ENCODE measurements around the gene ZNF444.
"Not testable (repeated sequence)": the region's sequence is repeated elsewhere in the genome, so short reads cannot be mapped to it uniquely, and the experiment has no call there.

The ZNF444 gene

DNA sequence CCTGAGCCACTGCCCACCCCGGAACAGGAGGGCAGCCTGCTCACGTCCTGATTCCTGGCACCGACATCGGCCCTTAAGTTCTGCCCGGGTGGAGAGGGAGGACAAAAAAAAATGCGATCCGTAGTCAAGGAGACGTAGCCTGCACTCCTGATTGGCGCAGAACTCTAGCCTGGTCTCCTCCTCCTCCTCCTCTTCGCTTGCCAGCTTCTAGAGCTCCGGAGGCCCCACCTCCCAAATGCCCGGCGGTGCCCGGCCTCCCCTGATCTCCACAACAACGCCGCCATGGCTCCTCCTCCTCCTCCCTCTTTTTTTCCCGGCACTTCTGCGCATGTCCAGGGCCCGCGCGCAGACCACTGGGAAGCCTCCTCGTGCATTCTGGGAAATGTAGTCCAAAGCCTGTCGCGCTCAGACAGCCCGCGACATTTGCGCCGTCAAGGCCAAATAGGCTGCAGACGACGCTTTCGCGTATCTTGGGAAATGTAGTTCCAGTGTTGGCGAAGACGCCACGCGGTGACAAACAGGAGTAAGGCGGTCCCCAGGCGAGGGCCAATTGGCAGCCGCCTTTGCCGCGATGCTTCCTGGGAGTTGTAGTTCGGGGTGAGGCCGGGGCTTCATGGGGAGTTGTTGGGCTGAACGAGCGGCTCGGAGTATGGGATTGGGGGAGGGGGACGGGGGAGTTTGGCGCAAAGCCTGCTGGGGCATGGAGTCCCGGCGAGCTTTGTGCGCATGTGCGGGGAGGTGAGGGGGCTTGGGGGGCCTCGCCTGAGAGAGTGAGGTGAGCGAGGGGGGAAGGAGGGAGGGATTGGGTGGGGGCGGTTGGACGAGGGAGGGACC, at the start of gene ZNF444:
Gene ZNF444, plus strand, starts transcription at position 705 of the 834 bp plus-strand sequence. CDS start 5,625 bp downstream, outside the sequence.
- DNase-seq (ENCODE audit: low read depth) = peak; percentile 99

DNA sequence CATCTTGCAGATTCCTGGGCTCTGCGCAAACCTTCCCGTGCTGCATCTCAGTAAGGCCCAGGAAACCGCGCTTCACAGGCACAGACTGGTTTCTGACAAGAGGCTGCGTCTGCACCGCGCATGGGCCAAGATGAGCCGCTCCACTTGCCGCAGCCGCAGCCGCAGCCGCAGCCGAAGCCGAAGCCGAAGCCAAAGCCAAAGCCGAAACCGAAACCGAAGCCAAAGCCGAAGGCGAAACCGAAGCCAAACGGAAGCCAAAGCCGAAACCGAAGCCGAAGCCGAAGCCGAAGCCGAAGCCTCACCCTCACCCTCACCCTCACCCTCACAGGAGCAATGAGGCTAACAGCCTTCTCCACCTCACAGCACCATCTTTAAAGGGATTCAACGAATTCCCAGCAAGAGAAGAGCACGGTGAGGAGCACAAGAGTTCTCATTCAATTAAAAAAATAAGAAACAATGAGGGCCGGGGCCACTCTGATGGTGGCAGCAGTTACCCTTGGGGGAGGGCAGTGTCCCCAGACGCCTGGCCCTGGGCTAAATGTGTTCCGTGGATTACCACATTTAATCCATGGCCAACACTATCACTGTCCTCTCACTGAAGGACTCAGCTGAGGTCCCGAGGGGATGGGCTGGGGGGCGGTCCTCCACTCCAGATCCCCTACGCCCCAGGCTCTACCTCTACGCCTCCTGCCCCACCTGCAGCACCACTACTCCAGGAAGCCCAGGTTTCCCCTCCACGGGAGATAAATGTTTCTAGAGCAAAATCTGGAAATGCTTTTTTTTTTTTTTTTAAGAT, 49.1 kb upstream of the ZNF444 start:
- DNase-seq (ENCODE audit: low read depth) = no peak

DNA sequence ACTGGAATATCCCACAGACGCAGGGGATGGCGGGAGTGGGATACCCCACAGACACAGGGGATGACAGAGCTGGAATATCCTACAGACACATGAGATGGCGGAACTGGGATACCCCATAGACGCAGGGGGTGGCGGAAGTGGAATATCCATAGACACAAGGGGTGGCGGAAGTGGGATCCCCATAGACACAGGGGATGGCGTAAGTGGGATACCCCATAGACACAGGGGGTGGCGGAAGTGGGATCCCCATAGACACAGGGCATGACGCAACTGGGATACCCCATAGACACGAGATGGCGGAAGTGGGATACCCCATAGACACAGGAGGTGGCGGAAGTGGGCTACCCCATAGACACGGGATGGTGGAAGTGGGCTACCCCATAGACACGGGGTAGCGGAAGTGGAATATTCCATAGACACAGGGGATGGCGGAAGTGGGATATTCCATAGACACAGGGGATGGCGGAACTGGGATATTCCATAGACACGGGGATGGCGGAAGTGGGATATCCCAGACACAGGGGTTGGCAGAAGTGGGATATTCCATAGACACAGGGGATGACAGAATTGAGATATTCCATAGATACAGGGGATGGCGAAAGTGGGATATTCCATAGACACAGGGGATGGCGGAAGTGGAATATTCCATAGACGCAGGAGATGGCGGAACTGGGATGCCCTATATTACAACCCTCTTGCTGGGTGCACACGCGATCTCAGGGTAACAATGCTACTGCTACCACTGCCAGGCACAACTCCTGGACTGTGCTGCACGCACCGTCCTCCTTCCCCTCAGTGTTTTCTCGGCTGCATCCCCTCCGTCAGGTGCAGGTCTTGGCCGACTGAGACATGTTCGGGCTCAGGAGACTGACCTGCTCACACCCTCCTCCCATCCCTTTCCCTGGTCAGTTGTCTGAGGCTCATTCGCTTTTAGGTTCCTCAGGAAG, 48.1 kb upstream of the ZNF444 start:
- DNase-seq (ENCODE audit: low read depth) = no peak

DNA sequence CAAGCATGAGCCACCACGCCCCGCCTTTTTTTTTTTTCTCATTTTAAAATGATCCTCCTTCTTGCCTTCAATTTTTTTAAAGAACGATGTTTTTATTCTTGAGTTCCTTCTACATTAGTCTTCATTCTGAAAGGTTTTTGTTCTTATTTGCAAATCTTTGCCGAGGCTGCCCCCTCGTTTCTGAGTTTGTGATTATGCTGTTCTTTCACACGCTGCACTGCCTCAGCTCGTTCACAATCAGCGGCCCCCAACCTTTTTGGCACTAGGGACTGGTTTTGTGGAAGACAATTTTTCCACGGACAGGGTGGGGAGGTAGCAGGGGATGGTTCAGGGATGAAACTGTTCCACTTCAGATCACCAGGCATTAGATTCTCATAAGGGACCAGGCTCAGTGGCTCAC, 46.6 kb upstream of the ZNF444 start:
- no peak for DNase-seq (ENCODE audit: low read depth)

DNA sequence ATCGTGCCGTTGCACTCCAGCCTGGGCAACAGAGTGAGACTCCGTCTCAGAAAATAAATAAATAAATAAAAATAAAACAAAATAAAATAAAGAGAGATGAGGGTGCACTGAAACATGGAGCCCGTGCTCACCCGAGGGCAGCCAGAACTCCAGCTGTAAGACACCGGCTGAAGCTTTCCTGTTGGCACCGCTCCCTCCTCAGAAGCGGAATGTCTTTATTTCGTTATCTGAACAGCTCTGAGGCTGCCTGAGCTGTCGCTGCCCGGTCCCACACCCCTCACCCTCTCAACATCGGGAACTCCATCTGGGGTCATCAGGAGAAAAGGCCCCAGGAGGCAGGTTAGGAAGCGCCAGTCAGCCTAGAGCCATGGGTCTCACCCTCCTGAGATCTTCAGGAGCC, 44.4 kb upstream of the ZNF444 start:
- DNase-seq (ENCODE audit: low read depth) = no peak

DNA sequence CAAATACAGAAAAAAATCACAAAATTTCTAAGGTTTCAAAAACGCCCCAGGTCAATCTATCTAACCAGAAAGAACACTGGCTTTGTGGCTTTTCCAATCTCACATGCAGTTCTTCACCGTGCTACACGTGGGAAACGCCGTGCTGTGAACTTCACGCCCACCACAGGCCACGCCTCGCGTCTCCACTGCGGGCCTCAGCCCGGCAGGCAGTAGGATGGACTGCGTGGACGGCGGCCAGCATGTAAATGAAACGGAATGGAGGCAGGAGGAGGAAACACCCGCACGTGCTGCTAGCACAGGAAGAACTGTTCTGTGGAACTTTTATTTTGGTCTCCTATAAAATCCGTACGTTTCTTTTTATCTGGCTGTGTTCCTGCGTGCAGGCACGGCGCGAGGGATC, 43.8 kb upstream of the ZNF444 start:
- no peak for DNase-seq (ENCODE audit: low read depth)

DNA sequence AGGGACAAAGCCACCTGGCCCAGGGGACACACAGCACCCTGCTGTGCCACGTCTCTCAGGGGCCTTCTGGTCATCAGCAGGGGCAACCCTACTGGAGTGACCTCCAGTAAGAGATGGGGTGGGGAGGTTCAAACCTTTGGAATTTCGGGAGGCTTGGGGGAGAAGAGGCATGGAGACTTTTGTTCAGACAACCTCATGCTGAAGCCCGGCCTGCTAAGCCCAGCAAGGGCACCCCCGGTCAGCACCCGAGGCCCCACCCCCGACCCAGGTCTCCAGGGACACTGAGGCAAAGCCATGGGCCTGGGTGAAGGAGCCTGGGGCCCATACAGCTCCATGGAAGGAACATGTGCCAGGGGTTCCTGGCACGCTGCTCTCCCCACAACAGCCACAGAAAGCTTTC, 43.3 kb upstream of the ZNF444 start:
- DNase-seq (ENCODE audit: low read depth) = no peak

DNA sequence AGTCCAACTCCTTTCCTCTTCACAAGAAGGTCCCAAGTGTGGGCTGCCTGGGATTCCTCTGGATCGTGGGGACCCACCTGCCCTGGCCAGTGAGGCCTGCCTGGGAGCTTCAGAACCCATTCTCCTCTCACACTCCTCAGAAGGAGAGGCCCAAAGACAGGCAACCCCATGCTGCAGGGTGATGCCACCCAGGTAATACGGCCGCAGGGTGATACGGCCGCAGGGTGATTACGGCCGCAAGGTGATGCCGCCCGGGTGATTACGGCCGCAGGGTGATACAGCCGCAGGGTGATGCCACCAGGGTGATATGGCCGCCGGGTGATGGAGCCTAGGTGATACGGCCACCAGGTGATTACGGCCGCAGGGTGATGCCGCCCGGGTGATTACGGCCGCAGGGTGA, 42.9 kb upstream of the ZNF444 start:
- not testable (repeated sequence) for DNase-seq (ENCODE audit: low read depth)

DNA sequence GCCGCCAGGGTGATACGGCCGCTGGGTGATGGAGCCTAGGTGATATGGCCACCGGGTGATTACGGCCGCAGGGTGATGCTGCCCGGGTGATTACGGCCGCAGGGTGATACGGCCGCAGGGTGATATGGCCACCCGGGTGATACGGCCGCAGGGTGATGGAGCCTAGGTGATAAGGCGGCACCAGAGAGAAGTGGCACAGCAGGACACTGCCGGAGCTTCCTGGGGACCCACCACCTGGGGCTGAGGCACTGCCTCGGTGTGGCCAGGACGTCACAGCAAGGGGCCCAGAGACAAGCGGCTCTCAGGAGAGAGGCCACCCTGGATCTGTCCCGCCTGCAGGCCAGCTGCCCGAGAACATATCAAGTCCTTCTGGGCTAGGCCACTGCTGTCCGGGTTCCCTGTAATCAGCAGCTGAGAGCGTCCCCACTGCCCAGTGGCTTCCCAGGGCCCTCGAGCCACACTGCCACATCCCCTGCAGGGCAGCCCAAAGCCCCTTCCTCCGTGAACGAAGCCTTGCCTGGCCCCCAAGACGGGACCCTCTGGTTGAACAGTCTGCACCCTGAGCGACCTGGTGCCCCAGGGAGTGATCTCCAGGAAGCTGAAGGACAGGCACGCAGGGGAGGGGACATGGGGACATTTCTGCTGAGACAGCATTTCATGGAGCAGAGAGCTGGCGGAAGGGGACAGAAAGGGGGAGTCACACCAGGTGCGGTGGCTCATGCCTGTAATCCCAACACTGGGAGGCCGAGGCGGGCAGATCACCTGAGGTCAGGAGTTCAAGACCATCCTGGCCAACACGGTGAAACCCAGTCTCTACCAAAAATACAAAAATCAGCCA, 42.1 kb upstream of the ZNF444 start:
- DNase-seq (ENCODE audit: low read depth) = no peak

DNA sequence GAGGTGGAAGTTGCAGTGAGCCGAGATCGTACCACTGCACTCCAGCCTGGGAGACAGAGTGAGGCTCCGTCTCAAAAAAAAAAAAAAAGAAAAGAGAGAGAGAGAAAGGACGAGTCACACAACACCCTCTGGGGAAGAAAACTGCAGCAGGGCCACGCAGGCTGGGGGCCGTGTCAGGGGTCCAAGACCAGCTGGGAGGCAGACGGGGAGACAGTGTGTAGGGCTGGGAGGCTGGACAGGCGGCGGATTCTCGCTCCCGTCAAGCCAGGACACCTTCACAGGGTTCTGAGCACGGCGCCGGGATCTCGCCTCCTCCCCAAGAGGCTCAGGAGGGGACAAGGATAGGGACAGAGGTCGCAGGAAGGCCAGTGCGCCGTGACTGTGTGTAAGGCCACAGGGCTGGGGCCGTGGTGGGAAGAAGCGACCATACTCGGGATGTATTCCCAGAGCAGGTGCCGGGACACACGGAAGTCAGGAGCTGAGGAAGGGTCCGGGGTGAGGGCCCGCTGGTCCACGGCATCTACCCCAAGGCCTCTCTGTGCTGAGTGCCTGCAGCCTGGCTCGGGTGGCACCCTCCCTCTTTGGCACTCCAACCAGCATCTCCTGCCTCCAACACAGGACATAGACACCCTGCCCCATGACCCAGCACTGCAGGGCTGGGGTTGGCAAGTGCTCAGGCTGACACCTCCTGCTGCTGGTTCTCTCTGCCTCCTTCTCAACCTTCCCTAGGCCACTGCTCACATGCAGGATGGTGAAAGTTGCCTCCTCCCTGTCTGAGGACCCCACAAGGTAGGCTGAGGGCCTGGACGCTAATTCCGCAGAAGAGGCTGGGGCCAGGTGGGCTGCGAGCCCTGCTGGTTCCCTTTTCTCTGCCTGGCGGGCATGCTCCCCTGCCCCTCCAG, 41.2 kb upstream of the ZNF444 start:
- no peak for DNase-seq (ENCODE audit: low read depth)

DNA sequence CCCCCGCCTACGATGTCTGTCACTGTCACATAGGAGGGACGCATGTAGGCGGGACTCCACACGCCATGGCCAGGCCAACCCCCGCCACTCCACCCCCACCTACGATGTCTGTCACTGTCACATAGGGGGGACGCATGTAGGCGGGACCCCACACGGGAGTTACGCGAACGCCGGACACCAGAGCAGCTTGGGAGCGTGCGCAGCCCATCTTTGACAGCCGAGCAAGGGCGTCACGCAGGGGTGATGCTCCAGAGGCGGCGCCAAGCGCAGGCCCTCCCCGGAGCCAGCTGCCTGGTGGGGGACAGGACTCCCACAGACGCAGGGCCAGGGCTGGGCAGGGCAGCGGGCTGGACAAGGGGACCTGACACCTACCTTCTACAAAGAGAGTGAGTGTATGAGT, 40.0 kb upstream of the ZNF444 start:
- DNase-seq (ENCODE audit: low read depth) = no peak

DNA sequence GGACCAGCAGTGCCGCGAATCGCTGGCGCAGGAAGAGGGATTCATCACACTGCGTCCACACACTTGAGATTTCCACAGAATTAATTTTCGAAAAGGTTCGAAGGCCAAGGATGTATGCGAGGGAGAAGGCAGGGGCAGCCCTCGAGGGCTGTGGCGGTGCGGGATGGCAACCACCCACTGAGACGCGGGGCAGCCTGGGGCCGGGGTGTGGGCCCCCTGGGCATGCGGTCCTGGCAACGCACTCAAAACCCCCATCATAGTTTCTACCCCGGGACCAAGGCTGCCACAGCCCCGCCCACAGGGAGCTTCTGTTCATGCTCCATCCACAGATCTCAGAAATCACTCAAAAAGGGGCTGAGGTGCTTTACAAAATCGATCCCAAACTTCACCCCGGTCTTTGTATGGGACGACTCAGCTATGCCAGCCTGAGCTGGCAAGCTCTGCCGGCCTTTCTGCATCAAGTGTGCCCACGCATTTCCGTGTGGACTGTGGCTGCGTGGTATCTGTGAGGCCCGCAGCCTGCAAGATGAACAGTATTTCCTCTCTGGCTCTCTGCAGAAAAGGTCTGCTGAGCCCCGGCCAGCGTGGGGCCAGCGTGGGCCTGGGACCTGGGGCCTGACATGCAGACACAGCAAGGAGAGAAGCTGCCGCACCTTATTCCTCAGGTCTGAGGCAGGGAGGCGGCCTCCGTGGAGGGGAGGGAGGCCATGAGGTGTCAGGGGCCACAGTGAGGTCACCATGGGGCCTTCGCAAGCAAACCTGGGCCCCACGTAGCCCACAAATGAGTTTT, 39.1 kb upstream of the ZNF444 start:
- DNase-seq (ENCODE audit: low read depth) = no peak

DNA sequence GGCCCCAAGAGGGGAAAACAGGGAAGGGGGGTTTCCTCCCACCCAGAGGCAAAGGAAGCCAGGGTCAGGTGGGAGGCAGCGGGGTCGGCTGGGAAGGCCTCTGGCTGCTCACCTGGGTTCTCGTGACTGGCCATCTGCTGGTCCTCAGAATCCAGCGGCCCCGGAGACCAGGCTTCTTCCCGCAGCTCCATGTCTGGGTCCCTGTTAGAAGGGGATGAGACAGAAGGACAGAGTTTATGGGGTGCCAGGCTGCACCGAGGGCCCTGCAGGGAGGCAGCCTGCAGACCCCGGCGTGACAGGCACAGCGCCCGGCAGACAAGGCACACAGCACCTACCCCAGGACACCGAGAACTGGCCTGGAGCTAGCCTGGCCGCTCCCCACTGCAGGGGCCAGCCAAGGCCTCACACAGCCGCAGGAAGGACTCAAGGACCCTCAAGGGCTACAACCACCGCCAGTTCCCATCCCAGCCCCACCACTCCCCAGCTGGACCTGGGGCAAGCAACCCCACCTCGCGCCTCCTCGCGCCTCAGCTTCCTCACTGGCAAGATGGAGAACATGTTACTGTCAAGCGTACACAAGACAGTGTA, 38.0 kb upstream of the ZNF444 start:
- DNase-seq (ENCODE audit: low read depth) = no peak

DNA sequence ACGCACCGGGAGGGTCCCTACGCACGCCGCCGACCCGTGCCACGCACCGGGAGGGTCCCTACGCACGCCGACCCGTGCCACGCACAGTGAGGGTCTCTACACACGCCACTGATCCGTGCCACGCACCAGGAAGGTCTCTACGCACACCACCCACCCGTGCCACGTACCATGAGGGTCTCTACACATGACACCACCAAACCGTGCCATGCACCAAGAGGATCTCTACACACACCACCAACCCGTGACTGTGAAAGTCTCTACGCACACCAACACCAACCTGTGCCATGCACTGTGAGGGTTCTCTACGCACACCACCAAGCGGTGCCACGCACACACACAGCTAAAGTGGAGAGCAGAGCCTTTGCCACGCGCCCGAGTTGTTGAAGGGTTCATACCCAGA, 36.7 kb upstream of the ZNF444 start:
- no peak for DNase-seq (ENCODE audit: low read depth)

DNA sequence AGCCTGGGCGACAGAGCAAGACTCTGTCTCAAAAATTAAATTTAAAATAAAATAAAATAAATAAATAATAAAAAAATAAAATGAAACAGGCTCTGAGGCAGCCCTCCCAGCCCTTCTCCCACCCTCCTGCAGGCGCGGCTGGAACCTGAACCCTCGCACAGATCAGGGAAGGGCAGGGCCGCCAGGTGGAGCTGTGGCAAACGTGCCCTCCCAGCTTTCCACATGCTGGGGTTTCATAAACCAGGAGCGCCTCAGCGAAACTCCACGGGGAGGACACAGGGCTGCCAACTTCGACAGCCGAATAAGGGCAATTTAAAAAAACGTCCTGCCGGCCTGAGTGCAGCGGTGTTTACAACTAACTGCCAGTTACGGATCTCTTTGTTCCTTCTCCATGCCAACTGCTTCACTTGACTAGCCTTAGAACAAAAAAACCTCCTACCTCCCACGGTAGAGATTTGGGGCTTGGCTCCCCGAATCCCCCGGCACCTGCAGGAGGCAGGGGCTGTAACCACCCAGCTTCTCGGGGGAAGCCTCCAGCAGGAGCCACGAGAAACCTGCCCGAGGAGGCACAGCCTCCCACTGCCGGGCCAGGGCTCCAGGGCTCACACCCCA, 35.9 kb upstream of the ZNF444 start:
- DNase-seq (ENCODE audit: low read depth) = peak; percentile 24

DNA sequence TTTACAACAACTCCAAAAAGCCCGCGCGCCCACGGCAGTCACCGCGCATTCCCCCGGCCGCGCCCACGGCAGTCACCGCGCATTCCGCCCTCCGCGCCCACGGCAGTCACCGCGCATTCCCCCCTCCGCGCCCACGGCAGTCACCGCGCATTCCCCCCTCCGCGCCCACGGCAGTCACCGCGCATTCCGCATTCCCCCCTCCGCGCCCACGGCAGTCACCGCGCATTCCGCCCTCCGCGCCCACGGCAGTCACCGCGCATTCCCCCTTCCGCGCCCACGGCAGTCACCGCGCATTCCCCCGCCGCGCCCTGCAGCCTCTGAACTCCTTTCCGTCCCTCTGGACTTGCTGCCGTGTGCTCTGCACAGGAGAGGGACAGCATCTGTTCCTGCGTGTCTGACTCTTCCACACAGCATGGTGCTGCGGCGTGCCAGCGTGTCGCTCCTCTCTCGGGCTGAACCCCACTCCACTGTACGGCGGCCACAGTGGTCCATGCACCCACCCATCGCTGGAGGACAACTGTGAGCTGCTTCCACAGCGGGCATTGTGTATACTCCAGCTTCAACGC, 35.2 kb upstream of the ZNF444 start:
- DNase-seq (ENCODE audit: low read depth) = not testable (repeated sequence)

DNA sequence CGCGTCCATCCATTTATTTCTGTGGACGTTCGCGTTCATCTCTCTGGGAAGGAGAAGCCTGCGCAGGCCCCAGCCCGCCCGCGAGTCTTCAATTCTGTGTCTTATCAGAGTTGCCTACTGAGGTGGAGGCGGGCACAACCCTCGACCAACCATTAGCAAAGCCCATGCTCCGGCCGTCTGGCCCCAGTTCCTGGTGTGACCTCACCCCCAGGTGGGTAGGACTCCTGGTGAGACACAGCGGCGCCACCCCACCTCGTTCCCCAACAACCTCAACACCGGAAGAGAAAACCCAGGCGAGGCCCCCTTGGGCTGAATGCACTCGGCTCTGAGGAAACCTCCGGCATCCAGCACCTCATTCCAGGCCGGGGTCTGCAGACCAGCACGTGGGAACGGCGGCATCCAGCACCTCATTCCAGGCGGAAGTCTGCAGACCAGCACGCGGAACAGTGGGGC, 34.7 kb upstream of the ZNF444 start:
- DNase-seq (ENCODE audit: low read depth) = no peak

DNA sequence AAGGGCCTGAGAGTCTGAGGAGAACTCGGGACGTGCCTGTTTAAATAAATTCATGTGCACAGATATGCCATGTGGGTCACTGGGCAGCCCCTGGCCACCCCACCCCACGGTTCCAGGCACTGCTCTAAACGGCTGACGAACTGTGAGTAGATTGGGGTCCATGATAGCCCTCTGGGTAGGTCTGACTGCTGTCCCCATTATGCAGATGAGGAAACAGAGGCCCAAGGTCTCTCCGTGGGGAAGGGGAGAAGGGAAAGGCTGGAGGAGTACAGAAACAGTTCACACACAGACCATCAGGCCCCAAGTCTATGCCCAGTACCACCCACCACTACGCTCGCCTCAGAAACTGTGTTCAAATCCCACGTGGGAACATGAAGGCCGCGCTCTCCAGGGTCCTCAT, 34.1 kb upstream of the ZNF444 start:
- DNase-seq (ENCODE audit: low read depth) = no peak

All from activated T-helper 9 cell treated with anti-CD3 and anti-CD28 coated beads, Interleukin-2, amount 50 U/mL, for 16 hours (primary cell).